ENCODE data around the gene RGS11.

- TF ChIP-seq EZH2phosphoT487 (IDR thresholded peaks at IDR 0.05; ENCODE audit: borderline replicate concordance, low read length) (no peak), CTCF (IDR thresholded peaks at IDR 0.05; ENCODE audit: low read depth, low read length, poor library complexity, severe bottlenecking) (no peak)
Observed at GRCh38 chr16:266258-267164, 9.2 kb downstream of the RGS11 start.

Data from DOHH2 (cell line).